WTC11 (cell line): ENCODE results near the gene EPYC. TPM values are rescaled to one million over a fixed set of nuclear protein-coding genes. Genes with fewer than 3 reads are reported as not detected.

Experiments used
- ATAC-seq: fragments of 200-7000 bp; cut with Tn5 transposase; 2 replicates; pipeline ENCODE4 v1.10.0; 2021; ENCODE audit warnings: mild to moderate bottlenecking, moderate library complexity
- CTCF ChIA-PET: fragments of 300-600 bp; sonication (Branson Sonifier 250); formaldehyde crosslinking; loops from one replicate; lab custom pipeline; 2021; ENCODE audit warnings: antibody characterized with exemption; lab: Charles Lee
- POLR2A ChIA-PET: fragments of 350-600 bp; sonication (Branson Sonifier 250); formaldehyde crosslinking; loops from one replicate; lab custom pipeline; 2021; ENCODE audit warnings: antibody characterized with exemption; lab: Charles Lee
- DNase-seq: peaks from one replicate; pipeline ENCODE4 v3.0.0; 2021; ENCODE audit warnings: low spot score
- H3K27ac Mint-ChIP-seq: 2 replicates; pipeline ENCODE4 v1.8.0; 2021; ENCODE audit warnings: mixed read lengths
- H3K27me3 Mint-ChIP-seq: 2 replicates; pipeline ENCODE4 v1.8.0; 2021; ENCODE audit warnings: low read depth, mild to moderate bottlenecking, moderate library complexity, mixed read lengths
- H3K36me3 Mint-ChIP-seq: 2 replicates; pipeline ENCODE4 v1.8.0; 2021; ENCODE audit warnings: mixed read lengths
- H3K4me1 Mint-ChIP-seq: 2 replicates; pipeline ENCODE4 v1.8.0; 2022; ENCODE audit warnings: mixed read lengths
- H3K4me3 Mint-ChIP-seq: 2 replicates; pipeline ENCODE4 v1.8.0; 2021; ENCODE audit warnings: mild to moderate bottlenecking, moderate library complexity, mixed read lengths
- H3K9me3 Mint-ChIP-seq: 2 replicates; pipeline ENCODE4 v1.8.0; 2021; ENCODE audit warnings: mixed read lengths
- ARID4B ChIP-seq: sonication (generic); formaldehyde crosslinking; IDR thresholded peaks from 2 replicates; pipeline ENCODE4 v1.8.0; 2023; ENCODE audit warnings: missing genetic modification reagents, mild to moderate bottlenecking, borderline replicate concordance
- ATF6 ChIP-seq: sonication (generic); formaldehyde crosslinking; IDR thresholded peaks from 2 replicates; pipeline ENCODE4 v1.8.1; 2023; ENCODE audit warnings: mild to moderate bottlenecking, missing genetic modification reagents
- CTCF ChIP-seq: fragments of 200-600 bp; IDR thresholded peaks from 2 replicates; pipeline ENCODE4 v1.8.0; 2022; ENCODE audit warnings: antibody characterized with exemption
- EMX1 ChIP-seq: fragments of 250-450 bp; sonication (Bioruptor Pico); IDR thresholded peaks from 2 replicates; pipeline ENCODE4 v1.8.0; 2021; ENCODE audit warnings: mild to moderate bottlenecking
- GRHL2 ChIP-seq: fragments of 250-450 bp; sonication (Bioruptor Pico); IDR thresholded peaks from 2 replicates; pipeline ENCODE4 v1.8.0; 2022; ENCODE audit warnings: mild to moderate bottlenecking, moderate library complexity; ENCODE audit not compliant: insufficient replicate concordance, severe bottlenecking
- IRF2 ChIP-seq: sonication (generic); formaldehyde crosslinking; IDR thresholded peaks from 2 replicates; pipeline ENCODE4 v1.8.0; 2022; ENCODE audit warnings: low read depth, missing genetic modification reagents, borderline replicate concordance
- JAZF1 ChIP-seq: fragments of 250-450 bp; sonication (Bioruptor Pico); IDR thresholded peaks from 2 replicates; pipeline ENCODE4 v1.9.0; 2021; ENCODE audit warnings: moderate library complexity, mild to moderate bottlenecking, inconsistent platforms
- MYBL2 ChIP-seq: sonication (generic); formaldehyde crosslinking; IDR thresholded peaks from 2 replicates; pipeline ENCODE4 v1.8.1; 2023; ENCODE audit warnings: mild to moderate bottlenecking, moderate library complexity, missing genetic modification reagents
- PRDM15 ChIP-seq: sonication (generic); formaldehyde crosslinking; IDR thresholded peaks from 2 replicates; pipeline ENCODE4 v1.8.0; 2022; ENCODE audit warnings: missing genetic modification reagents
- PREB ChIP-seq: sonication (generic); formaldehyde crosslinking; IDR thresholded peaks from 2 replicates; pipeline ENCODE4 v1.8.1; 2022; ENCODE audit warnings: mild to moderate bottlenecking, missing genetic modification reagents, moderate library complexity, borderline replicate concordance
- SOX15 ChIP-seq: fragments of 250-450 bp; sonication (Bioruptor Pico); IDR thresholded peaks from 2 replicates; pipeline ENCODE4 v1.9.0; 2021; ENCODE audit warnings: mild to moderate bottlenecking
- STAT6 ChIP-seq: sonication (generic); formaldehyde crosslinking; conservative IDR thresholded peaks from 2 replicates; pipeline ENCODE4 v1.8.1; 2023; ENCODE audit warnings: mild to moderate bottlenecking, low read depth, missing genetic modification reagents, moderate library complexity
- USF2 ChIP-seq: sonication (generic); formaldehyde crosslinking; IDR thresholded peaks from 2 replicates; pipeline ENCODE4 v1.8.1; 2023; ENCODE audit warnings: mild to moderate bottlenecking, missing genetic modification reagents, moderate library complexity
- ZNF232 ChIP-seq: sonication (generic); formaldehyde crosslinking; IDR thresholded peaks from 2 replicates; pipeline ENCODE4 v1.8.0; 2022; ENCODE audit warnings: mild to moderate bottlenecking, missing genetic modification reagents
- total RNA-seq: library from RNA; stranded (reverse); gene quantifications from 3 replicates; pipeline ENCODE4 v1.2.3, GENCODE V29; 2021

The EPYC gene
- total RNA-seq, 1 experiment from 2014 or later, result not detected

- ATAC-seq (no peak), DNase-seq (no peak)
- Mint-ChIP-seq H3K9me3 (no peaks in the 10 kb centered on the region), H3K4me1 (peaks cover 11% of the 10 kb centered on the region), H3K36me3 (no peaks in the 10 kb centered on the region), H3K4me3 (no peak overlapping the region), H3K27ac (no peak overlapping the region), H3K27me3 (no peaks in the 10 kb centered on the region)
- POLR2A ChIA-PET, result no interaction called here
- no peak for TF ChIP-seq IRF2 (CRISPR knock-in tag)
- no peak for TF ChIP-seq MYBL2
- TF ChIP-seq SOX15 (CRISPR knock-in tag), result no peak
- TF ChIP-seq PREB (CRISPR knock-in tag), result no peak
- no peak for TF ChIP-seq STAT6 (CRISPR knock-in tag)
- TF ChIP-seq ZNF232 (CRISPR knock-in tag), result no peak
- TF ChIP-seq JAZF1 (CRISPR knock-in tag), result no peak
- no peak for TF ChIP-seq USF2 (CRISPR knock-in tag)
- TF ChIP-seq GRHL2 (CRISPR knock-in tag), result no peak
- no peak for TF ChIP-seq CTCF
- TF ChIP-seq EMX1 (CRISPR knock-in tag), result no peak
- no peak for TF ChIP-seq PRDM15 (CRISPR knock-in tag)
- TF ChIP-seq ARID4B (CRISPR knock-in tag), result no peak
- no peak for TF ChIP-seq ATF6
- CTCF ChIA-PET, result interaction anchor here (2.7 kb wide), 1 partner anchor 12 kb away, joined by 11 read pairs; no protein-coding TSS in a partner anchor
Measured at GRCh38 chr12:90970911-90971310, 33.9 kb downstream of the EPYC start.
